ENCODE data around the gene NOPCHAP1.
A peak's percentile ranks its signal among the peaks of the same experiment; 100 is the strongest.

Gene NOPCHAP1

DNA sequence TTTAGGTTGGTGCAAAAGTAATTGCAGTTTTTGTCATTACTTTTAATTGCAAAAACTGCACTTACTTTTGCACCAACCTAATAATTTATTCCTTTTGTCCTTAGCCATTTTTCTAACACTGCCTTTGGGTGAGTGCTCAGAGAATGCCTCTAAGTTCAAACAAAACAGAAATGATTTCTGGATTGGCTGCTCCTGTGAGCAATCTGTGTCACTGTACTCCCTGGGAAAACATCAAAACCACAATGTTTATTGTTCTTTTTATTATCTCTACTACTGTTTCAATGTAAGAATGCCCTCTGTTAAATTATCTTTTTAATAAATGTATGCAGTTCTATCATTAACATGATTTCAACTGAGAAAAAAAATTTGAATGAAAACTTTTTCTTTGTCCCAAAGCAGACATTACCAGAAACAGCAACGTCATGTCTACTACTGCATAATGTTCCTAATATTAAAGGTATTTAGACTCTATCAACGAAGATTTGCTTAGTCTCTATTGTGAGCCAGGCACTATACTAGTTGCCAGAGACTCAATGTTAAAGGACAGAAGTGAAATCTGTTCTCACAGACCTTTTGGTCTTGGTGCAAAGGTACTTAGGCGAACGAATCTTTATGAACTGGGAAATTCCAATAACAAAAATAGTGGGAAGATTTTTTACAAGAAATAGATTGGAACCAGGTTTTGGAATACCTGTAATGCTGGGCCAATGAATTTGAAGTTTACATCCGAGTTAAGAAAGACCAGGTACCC is 34.2 kb upstream of the NOPCHAP1 start:
- no peak for DNase-seq (ENCODE audit: low read depth, low spot score)
- H3K27me3 ChIP-seq (ENCODE audit: insufficient read depth, insufficient read length), result peaks cover 14% of the 10 kb centered on the region
- H3K9me3 ChIP-seq (ENCODE audit: insufficient read depth, low read length), result no peaks in the 10 kb centered on the region
- no peaks in the 10 kb centered on the region for H3K36me3 ChIP-seq (ENCODE audit: insufficient read depth, insufficient read length, low read length)
- H3K9ac ChIP-seq (ENCODE audit: insufficient read length, low read depth), result no peak overlapping the region
- H3K4me1 ChIP-seq (ENCODE audit: insufficient read depth, insufficient read length), result no peaks in the 10 kb centered on the region
- no peak overlapping the region for H3K4me3 ChIP-seq (ENCODE audit: insufficient read length, low read depth)
- TF ChIP-seq ZNF274 (IDR thresholded peaks at IDR 0.05; ENCODE audit: low read depth, low read length), result no peak
- TF ChIP-seq YY1 (IDR thresholded peaks at IDR 0.05; ENCODE audit: insufficient read depth, insufficient read length), result no peak
- no peak for TF ChIP-seq SUZ12 (IDR thresholded peaks at IDR 0.05; ENCODE audit: extremely low read depth, insufficient read depth, insufficient read length)

DNA sequence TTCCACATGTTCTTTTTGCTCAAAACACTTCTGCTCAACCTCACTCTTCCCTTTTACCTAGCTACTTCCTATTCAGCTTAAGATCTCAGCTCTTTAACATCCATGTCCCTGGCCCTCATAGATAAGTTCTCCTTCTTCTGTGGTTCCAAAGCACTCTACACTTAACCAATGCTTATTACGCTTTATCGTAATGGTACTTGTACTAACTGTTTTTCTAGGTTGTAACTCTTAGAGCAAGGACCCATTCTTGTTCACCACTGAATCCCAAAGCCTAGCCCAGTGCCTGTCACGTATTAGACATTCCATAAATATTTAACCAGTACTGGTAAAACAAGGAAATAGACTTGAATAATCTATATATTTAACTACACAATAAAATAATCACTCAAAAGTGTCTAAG is 33.3 kb upstream of the NOPCHAP1 start:
- Histone ChIP-seq H3K9ac (ENCODE audit: insufficient read length, low read depth) (no peak overlapping the region), H3K4me3 (ENCODE audit: insufficient read length, low read depth) (no peak overlapping the region), H3K4me1 (ENCODE audit: insufficient read depth, insufficient read length) (no peaks in the 10 kb centered on the region), H3K27me3 (ENCODE audit: insufficient read depth, insufficient read length) (peaks cover 21% of the 10 kb centered on the region), H3K36me3 (ENCODE audit: insufficient read depth, insufficient read length, low read length) (no peaks in the 10 kb centered on the region), H3K9me3 (ENCODE audit: insufficient read depth, low read length) (no peaks in the 10 kb centered on the region)
- TF ChIP-seq SUZ12 (IDR thresholded peaks at IDR 0.05; ENCODE audit: extremely low read depth, insufficient read depth, insufficient read length) (no peak), ZNF274 (IDR thresholded peaks at IDR 0.05; ENCODE audit: low read depth, low read length) (no peak), YY1 (IDR thresholded peaks at IDR 0.05; ENCODE audit: insufficient read depth, insufficient read length) (no peak)
- DNase-seq (ENCODE audit: low read depth, low spot score), result no peak

DNA sequence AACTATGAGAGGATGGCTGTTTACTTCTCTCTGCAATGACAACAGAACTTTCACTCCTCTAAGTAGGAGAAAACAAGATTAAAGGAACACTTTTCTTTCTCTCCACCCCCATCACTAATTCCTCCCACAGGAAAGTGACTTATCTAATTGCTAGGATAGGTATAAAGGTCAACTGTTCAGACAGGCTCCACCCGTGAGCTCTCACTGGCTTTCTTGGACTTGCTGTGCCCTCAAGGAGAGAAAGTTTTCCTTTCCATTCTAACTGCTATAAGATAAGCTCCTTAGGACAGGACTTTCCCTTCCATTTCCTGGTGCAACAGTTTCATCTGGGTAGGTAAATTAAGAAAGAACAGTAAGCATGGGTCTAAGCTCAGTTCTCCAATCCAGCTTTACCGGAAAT is 32.8 kb upstream of the NOPCHAP1 start:
- H3K4me1 ChIP-seq (ENCODE audit: insufficient read depth, insufficient read length), result no peaks in the 10 kb centered on the region
- no peaks in the 10 kb centered on the region for H3K36me3 ChIP-seq (ENCODE audit: insufficient read depth, insufficient read length, low read length)
- no peak for TF ChIP-seq YY1 (IDR thresholded peaks at IDR 0.05; ENCODE audit: insufficient read depth, insufficient read length)
- no peak for TF ChIP-seq ZNF274 (IDR thresholded peaks at IDR 0.05; ENCODE audit: low read depth, low read length)
- TF ChIP-seq SUZ12 (IDR thresholded peaks at IDR 0.05; ENCODE audit: extremely low read depth, insufficient read depth, insufficient read length), result no peak
- no peak overlapping the region for H3K4me3 ChIP-seq (ENCODE audit: insufficient read length, low read depth)
- DNase-seq (ENCODE audit: low read depth, low spot score), result no peak
- H3K27me3 ChIP-seq (ENCODE audit: insufficient read depth, insufficient read length), result peaks cover 21% of the 10 kb centered on the region
- H3K9ac ChIP-seq (ENCODE audit: insufficient read length, low read depth), result no peak overlapping the region
- H3K9me3 ChIP-seq (ENCODE audit: insufficient read depth, low read length), result no peaks in the 10 kb centered on the region

DNA sequence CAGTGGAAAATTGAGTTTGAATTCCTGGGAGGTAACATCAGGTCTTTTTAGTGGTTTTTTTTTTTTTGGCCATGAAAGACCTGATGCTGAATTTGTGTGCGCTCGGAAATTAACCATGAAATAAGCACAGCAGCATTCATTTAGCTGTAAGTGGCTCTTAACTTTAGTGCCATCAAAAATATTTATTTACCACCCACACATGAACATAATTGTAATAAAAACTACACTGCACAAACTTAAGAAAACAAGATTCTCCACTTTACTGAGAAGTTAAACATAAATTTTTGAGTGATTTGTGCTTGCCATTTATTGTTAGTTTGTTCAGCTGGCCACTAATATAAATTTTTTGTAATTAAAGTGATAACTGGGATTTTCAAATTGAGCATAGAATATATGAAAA is 30.4 kb upstream of the NOPCHAP1 start:
- no peak overlapping the region for H3K4me3 ChIP-seq (ENCODE audit: insufficient read length, low read depth)
- H3K9me3 ChIP-seq (ENCODE audit: insufficient read depth, low read length), result no peaks in the 10 kb centered on the region
- no peak overlapping the region for H3K9ac ChIP-seq (ENCODE audit: insufficient read length, low read depth)
- peaks cover 2% of the 10 kb centered on the region for H3K4me1 ChIP-seq (ENCODE audit: insufficient read depth, insufficient read length)
- DNase-seq (ENCODE audit: low read depth, low spot score), result no peak
- peaks cover 24% of the 10 kb centered on the region for H3K27me3 ChIP-seq (ENCODE audit: insufficient read depth, insufficient read length)
- TF ChIP-seq SUZ12 (IDR thresholded peaks at IDR 0.05; ENCODE audit: extremely low read depth, insufficient read depth, insufficient read length) (no peak), YY1 (IDR thresholded peaks at IDR 0.05; ENCODE audit: insufficient read depth, insufficient read length) (no peak), ZNF274 (IDR thresholded peaks at IDR 0.05; ENCODE audit: low read depth, low read length) (no peak)
- no peaks in the 10 kb centered on the region for H3K36me3 ChIP-seq (ENCODE audit: insufficient read depth, insufficient read length, low read length)

DNA sequence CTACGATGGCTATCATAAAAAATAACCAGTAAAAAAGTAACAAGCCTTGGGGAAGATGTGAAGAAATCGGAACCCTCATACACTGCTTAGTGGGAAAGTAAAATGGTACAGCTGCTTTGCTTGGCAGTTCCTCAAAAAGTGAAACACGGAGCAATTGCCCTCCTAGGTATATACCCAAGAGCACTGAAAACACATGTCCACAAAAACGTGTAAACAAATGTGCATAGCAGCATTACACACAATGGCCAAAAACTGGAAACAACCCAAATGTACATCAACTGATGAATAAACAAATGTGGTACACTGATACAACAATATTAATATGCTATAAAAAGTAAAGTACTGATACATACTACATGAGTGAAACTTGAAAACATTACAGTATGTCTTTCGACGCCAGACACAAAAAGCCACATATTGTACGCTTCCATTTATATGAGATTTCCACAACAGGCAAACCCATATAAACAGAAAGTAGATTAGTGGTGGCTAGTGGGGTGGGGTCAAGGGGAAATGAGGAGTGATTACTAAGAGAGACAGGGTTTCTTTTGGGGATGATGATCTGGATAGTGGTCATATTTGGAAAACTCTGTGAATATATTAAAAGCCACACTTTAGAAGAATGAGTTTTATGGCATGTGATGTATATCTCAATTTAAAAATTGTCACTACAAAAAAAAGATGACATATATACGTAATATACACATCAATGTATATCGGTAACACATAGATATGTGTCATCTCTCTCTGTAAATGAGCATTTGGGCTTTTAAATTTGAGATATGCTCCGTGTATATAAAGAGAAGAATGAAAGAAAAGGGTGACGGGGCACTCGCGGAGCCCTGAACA is 29.0 kb upstream of the NOPCHAP1 start:
- H3K4me3 ChIP-seq (ENCODE audit: insufficient read length, low read depth), result peak overlapping the region; percentile 67
- no peaks in the 10 kb centered on the region for H3K9me3 ChIP-seq (ENCODE audit: insufficient read depth, low read length)
- peak overlapping the region; percentile 86 for H3K9ac ChIP-seq (ENCODE audit: insufficient read length, low read depth)
- H3K36me3 ChIP-seq (ENCODE audit: insufficient read depth, insufficient read length, low read length), result no peaks in the 10 kb centered on the region
- no peak for DNase-seq (ENCODE audit: low read depth, low spot score)
- H3K27me3 ChIP-seq (ENCODE audit: insufficient read depth, insufficient read length), result peaks cover 24% of the 10 kb centered on the region
- H3K4me1 ChIP-seq (ENCODE audit: insufficient read depth, insufficient read length), result peaks cover 2% of the 10 kb centered on the region
- TF ChIP-seq ZNF274 (IDR thresholded peaks at IDR 0.05; ENCODE audit: low read depth, low read length), result no peak
- no peak for TF ChIP-seq SUZ12 (IDR thresholded peaks at IDR 0.05; ENCODE audit: extremely low read depth, insufficient read depth, insufficient read length)
- no peak for TF ChIP-seq YY1 (IDR thresholded peaks at IDR 0.05; ENCODE audit: insufficient read depth, insufficient read length)

DNA sequence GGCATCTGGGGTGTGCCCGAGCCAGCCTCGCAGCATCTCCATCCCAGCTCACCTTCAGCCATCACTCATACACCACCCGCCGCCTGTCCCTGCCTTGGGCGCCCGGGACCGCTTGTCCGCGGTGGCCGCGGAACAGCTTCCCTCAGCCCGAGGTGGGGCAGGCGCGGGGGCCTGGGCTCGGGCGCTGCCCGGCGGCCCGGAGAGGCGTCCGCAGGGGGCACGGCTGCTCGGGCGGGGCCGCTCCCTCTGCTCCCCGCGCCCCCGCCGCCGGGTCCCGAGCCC is 28.5 kb upstream of the NOPCHAP1 start:
- TF ChIP-seq ZNF274 (IDR thresholded peaks at IDR 0.05; ENCODE audit: low read depth, low read length), result no peak
- TF ChIP-seq SUZ12 (IDR thresholded peaks at IDR 0.05; ENCODE audit: extremely low read depth, insufficient read depth, insufficient read length), result peak; percentile 60
- H3K4me1 ChIP-seq (ENCODE audit: insufficient read depth, insufficient read length), result peaks cover 2% of the 10 kb centered on the region
- H3K9me3 ChIP-seq (ENCODE audit: insufficient read depth, low read length), result no peaks in the 10 kb centered on the region
- peaks cover 24% of the 10 kb centered on the region for H3K27me3 ChIP-seq (ENCODE audit: insufficient read depth, insufficient read length)
- peak overlapping the region; percentile 86 for H3K9ac ChIP-seq (ENCODE audit: insufficient read length, low read depth)
- peak overlapping the region; percentile 67 for H3K4me3 ChIP-seq (ENCODE audit: insufficient read length, low read depth)
- no peak for DNase-seq (ENCODE audit: low read depth, low spot score)
- no peaks in the 10 kb centered on the region for H3K36me3 ChIP-seq (ENCODE audit: insufficient read depth, insufficient read length, low read length)

All from NT2/D1 (cell line).